Gastroesophageal sphincter (tissue), 3 donors: ENCODE results near the gene KLK1.

Source experiments
- POLR2AphosphoS5 ChIP-seq: sonication (generic); formaldehyde crosslinking; IDR thresholded peaks from one replicate; pipeline ENCODE4 v1.6.1; 2017; ENCODE audit warnings: antibody characterized with exemption
- TF ChIP-seq, protein P1 (sequence below), 4 experiments: fragments of 200-600 bp in 2 of 4; fragments of 450-650 bp in 2 of 4; sonication (generic) in 1 of 4; IDR thresholded peaks; one replicate each; pipeline ENCODE4 v1.5.1; 2017 to 2019; ENCODE audit warnings: antibody characterized with exemption in 4 of 4, mild to moderate bottlenecking in 2 of 4, moderate library complexity in 2 of 4

DNA sequence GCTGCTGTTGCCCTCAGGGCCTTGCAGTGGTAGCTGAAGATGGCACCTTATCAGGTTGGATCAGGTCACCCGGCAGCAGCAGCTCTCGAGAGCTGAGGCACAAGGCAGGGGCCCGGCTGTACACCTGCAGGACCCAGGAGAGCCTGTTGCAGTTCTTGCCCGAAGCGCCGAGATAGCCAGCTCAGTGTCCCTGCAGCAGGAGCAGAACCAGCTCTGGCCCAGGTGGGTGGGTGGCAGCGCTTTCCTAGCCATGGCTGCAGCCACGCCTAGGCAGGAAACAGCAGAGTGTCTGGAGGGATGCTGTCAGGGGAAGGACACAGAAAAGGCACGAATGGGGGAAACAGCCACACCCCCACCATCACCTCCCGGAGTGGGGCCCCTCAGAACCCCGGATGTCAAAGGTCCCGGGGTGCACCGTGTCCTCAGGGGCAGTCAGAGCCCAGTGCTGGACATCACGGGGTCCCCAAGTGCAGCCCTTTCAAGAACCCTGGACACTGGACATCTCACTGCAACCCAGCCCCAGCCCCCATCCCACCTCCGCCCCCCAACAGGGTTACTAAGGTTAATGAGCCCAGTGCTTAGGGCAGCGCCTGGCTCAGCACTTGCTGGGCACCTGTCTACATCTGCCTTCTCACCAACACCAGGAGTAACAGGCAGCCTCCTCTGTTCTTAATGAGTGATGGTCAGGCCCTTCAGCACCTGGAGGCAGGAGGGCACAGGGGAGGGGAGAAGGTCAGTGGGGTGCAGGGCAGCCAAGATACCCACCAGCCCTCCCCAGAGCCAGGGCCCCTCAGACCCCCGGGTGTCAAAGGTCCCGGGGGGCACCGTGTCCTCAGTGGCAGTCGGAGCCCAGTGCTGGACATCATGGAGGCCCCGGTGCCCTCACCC lies 24.7 kb downstream of the KLK1 start:
- TF ChIP-seq, protein P1, sequence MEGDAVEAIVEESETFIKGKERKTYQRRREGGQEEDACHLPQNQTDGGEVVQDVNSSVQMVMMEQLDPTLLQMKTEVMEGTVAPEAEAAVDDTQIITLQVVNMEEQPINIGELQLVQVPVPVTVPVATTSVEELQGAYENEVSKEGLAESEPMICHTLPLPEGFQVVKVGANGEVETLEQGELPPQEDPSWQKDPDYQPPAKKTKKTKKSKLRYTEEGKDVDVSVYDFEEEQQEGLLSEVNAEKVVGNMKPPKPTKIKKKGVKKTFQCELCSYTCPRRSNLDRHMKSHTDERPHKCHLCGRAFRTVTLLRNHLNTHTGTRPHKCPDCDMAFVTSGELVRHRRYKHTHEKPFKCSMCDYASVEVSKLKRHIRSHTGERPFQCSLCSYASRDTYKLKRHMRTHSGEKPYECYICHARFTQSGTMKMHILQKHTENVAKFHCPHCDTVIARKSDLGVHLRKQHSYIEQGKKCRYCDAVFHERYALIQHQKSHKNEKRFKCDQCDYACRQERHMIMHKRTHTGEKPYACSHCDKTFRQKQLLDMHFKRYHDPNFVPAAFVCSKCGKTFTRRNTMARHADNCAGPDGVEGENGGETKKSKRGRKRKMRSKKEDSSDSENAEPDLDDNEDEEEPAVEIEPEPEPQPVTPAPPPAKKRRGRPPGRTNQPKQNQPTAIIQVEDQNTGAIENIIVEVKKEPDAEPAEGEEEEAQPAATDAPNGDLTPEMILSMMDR (IDR thresholded peaks at IDR 0.05), result no peak
- TF ChIP-seq POLR2AphosphoS5, result no peak
